Panc1 (cell line): ENCODE data around the gene LTF. TPM values are rescaled to one million over a fixed set of nuclear protein-coding genes. Genes with fewer than 3 reads are reported as not detected.
"Not testable (repeated sequence)": the region's sequence is repeated elsewhere in the genome, so short reads cannot be mapped to it uniquely, and the experiment has no call there.

ENCODE experiments used
- ATAC-seq: fragments of 200-7000 bp; cut with Tn5 transposase; 2 replicates; pipeline ENCODE4 v1.9.1; 2020; ENCODE audit warnings: mild to moderate bottlenecking, moderate library complexity
- BruUV-seq: library from RNA; stranded (reverse); fragments of 400-500 nt; replicated peaks from 2 replicates; lab custom pipeline; 2021; lab: Mats Ljungman, UMichigan
- CTCF ChIA-PET: fragments of 300-600 bp; sonication (Branson Sonifier 250); formaldehyde crosslinking; loops from one replicate; lab custom pipeline; 2022; ENCODE audit warnings: antibody characterized with exemption; lab: Charles Lee
- POLR2A ChIA-PET: fragments of 300-600 bp; sonication (Branson Sonifier 250); formaldehyde crosslinking; loops from one replicate; lab custom pipeline; 2022; ENCODE audit warnings: antibody characterized with exemption; lab: Charles Lee
- DNase-seq: peaks from one replicate; pipeline ENCODE4 v3.0.0-alpha.2; 2010; ENCODE audit warnings: low read depth, low spot score
- H3K27ac ChIP-seq: 2 replicates; pipeline ENCODE4 v1.5.1; 2011; ENCODE audit warnings: mild to moderate bottlenecking, low read length, inconsistent platforms
- H3K27me3 ChIP-seq: fragments of 200-500 bp; sonication (Bioruptor generic); 2 replicates; pipeline ENCODE4 v1.6.0; 2014; ENCODE audit warnings: low read length, inconsistent platforms; ENCODE audit not compliant: control insufficient read depth, insufficient read depth
- H3K36me3 ChIP-seq: fragments of 200-500 bp; sonication (Bioruptor generic); 2 replicates; pipeline ENCODE4 v1.5.1; 2014; ENCODE audit warnings: inconsistent platforms, mild to moderate bottlenecking, low read length, moderate library complexity; ENCODE audit not compliant: control insufficient read depth, insufficient read depth
- H3K4me1 ChIP-seq: 2 replicates; pipeline ENCODE4 v1.5.1; 2011; ENCODE audit warnings: inconsistent platforms, mild to moderate bottlenecking, low read length, moderate library complexity; ENCODE audit not compliant: control insufficient read depth, insufficient read depth
- H3K4me3 ChIP-seq, 2 experiments: 2 replicates each; pipeline ENCODE4 v1.5.1; 2011 to 2012; ENCODE audit warnings: low read depth in 2 of 2, low read length in 2 of 2, mild to moderate bottlenecking in 2 of 2, inconsistent platforms in 1 of 2, moderate library complexity in 1 of 2
- H3K9me3 ChIP-seq: fragments of 200-500 bp; sonication (Bioruptor generic); 2 replicates; pipeline ENCODE4 v1.5.1; 2014; ENCODE audit warnings: low read depth, mild to moderate bottlenecking, inconsistent platforms, low read length, moderate library complexity; ENCODE audit not compliant: control insufficient read depth, insufficient read depth
- CTCF ChIP-seq: fragments of 450-650 bp; IDR thresholded peaks from 2 replicates; pipeline ENCODE4 v1.5.1; 2017; ENCODE audit warnings: mild to moderate bottlenecking
- POLR2AphosphoS5 ChIP-seq: IDR thresholded peaks from 2 replicates; pipeline ENCODE4 v1.6.1; 2012; ENCODE audit warnings: mild to moderate bottlenecking, low read depth, low read length, moderate library complexity
- SIN3A ChIP-seq: IDR thresholded peaks from 2 replicates; pipeline ENCODE4 v1.6.1; 2012; ENCODE audit warnings: low read depth, mild to moderate bottlenecking, low read length, moderate library complexity, borderline replicate concordance; ENCODE audit not compliant: insufficient read depth
- TCF7L2 ChIP-seq: IDR thresholded peaks from 2 replicates; pipeline ENCODE4 v1.6.1; 2011; ENCODE audit warnings: mild to moderate bottlenecking, low read depth, low read length, inconsistent platforms
- in situ Hi-C: cut with HindIII; loops from 2 replicates; pipeline ENCODE4 v1.10.0; 2016; ENCODE audit warnings: low sequenced_read_pairs, low pct_unique_long_range_greater_than_20kb
- intact Hi-C: fragments of 100-400 bp; cut with micrococcal nuclease; formaldehyde crosslinking; loops from one replicate; pipeline ENCODE4 v1.10.0; 2022; ENCODE audit not compliant: unreplicated experiment
- total RNA-seq: library from RNA; stranded (reverse); gene quantifications from one replicate; pipeline ENCODE4 v1.2.1, GENCODE V29; 2021; ENCODE audit not compliant: unreplicated experiment
- TF ChIP-seq, protein P1 (sequence below), 2 experiments: IDR thresholded peaks; 2 replicates each; pipeline ENCODE4 v1.6.1; 2011 to 2012; ENCODE audit warnings: low read depth in 2 of 2, control low read depth in 1 of 2, low read length in 1 of 2, mild to moderate bottlenecking in 1 of 2, moderate library complexity in 1 of 2; ENCODE audit not compliant: insufficient read depth in 1 of 2

LTF gene
- total RNA-seq, 1 experiment from 2014 or later = not detected

GRCh38 chr3:46389306-46389705, 75.4 kb downstream of the LTF start:
- ATAC-seq (no peak), DNase-seq (no peak)
- Histone ChIP-seq H3K9me3 (no peaks in the 10 kb centered on the region), H3K27ac (no peak overlapping the region), H3K4me3 (no peak overlapping the region), H3K27me3 (no peaks in the 10 kb centered on the region), H3K36me3 (no peaks in the 10 kb centered on the region), H3K4me1 (no peaks in the 10 kb centered on the region)
- in situ Hi-C loops (no loop called here), intact Hi-C loops (no loop called here)
- TF ChIP-seq CTCF (no peak), TCF7L2 (no peak), POLR2AphosphoS5 (no peak), SIN3A (no peak)
- TF ChIP-seq, protein P1, sequence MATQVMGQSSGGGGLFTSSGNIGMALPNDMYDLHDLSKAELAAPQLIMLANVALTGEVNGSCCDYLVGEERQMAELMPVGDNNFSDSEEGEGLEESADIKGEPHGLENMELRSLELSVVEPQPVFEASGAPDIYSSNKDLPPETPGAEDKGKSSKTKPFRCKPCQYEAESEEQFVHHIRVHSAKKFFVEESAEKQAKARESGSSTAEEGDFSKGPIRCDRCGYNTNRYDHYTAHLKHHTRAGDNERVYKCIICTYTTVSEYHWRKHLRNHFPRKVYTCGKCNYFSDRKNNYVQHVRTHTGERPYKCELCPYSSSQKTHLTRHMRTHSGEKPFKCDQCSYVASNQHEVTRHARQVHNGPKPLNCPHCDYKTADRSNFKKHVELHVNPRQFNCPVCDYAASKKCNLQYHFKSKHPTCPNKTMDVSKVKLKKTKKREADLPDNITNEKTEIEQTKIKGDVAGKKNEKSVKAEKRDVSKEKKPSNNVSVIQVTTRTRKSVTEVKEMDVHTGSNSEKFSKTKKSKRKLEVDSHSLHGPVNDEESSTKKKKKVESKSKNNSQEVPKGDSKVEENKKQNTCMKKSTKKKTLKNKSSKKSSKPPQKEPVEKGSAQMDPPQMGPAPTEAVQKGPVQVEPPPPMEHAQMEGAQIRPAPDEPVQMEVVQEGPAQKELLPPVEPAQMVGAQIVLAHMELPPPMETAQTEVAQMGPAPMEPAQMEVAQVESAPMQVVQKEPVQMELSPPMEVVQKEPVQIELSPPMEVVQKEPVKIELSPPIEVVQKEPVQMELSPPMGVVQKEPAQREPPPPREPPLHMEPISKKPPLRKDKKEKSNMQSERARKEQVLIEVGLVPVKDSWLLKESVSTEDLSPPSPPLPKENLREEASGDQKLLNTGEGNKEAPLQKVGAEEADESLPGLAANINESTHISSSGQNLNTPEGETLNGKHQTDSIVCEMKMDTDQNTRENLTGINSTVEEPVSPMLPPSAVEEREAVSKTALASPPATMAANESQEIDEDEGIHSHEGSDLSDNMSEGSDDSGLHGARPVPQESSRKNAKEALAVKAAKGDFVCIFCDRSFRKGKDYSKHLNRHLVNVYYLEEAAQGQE (IDR thresholded peaks at IDR 0.05; ENCODE audit: insufficient read depth in 1 of 2, low read depth in 2 of 2, low read length in 1 of 2) = no peak
- ChIA-PET CTCF (no interaction called here), POLR2A (no interaction called here)
- no TSS peak for BruUV-seq

DNA sequence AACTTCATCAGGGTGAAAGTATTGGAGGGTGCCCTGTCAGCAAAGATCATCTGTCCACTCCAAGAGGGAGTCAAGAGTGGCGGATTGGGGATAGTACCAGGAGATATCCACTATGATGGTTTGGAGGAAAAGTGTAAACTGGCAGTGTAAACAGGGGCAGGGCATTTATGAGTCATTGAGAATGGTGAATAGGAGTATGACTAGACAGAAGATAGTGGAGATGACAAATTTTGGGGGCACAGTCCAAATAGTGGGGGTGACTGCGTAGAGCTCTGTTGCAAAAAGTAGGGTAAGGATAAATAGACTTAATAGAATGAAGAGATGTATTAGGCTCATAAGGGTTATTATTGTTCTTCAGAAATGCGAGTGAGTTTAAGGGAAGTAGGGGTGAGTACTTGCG, 75.9 kb downstream of the LTF start:
- H3K9me3 ChIP-seq, in situ Hi-C loops, H3K4me1 ChIP-seq, H3K27ac ChIP-seq, H3K4me3 ChIP-seq, DNase-seq, BruUV-seq, CTCF ChIA-PET, H3K27me3 ChIP-seq, ATAC-seq, H3K36me3 ChIP-seq, intact Hi-C loops, POLR2A ChIA-PET: not testable (repeated sequence)

GRCh38 chr3:46386205-46386604, 78.5 kb downstream of the LTF start:
- no peaks in the 10 kb centered on the region for H3K9me3 ChIP-seq
- ChIA-PET CTCF (no interaction called here), POLR2A (no interaction called here)
- H3K27ac ChIP-seq = no peak overlapping the region
- intact Hi-C loops = no loop called here
- no TSS peak for BruUV-seq
- DNase-seq (no peak), ATAC-seq (no peak)
- TF ChIP-seq TCF7L2 (no peak), CTCF (no peak), POLR2AphosphoS5 (no peak), SIN3A (no peak)
- TF ChIP-seq, protein P1 (IDR thresholded peaks at IDR 0.05; ENCODE audit: insufficient read depth in 1 of 2, low read depth in 2 of 2, low read length in 1 of 2) = no peak
- no peak overlapping the region for H3K4me3 ChIP-seq
- no peaks in the 10 kb centered on the region for H3K4me1 ChIP-seq
- no peaks in the 10 kb centered on the region for H3K27me3 ChIP-seq
- in situ Hi-C loops = no loop called here
- H3K36me3 ChIP-seq = no peaks in the 10 kb centered on the region
